ENCODE results near the gene C14orf93.

Gene C14orf93

GRCh38 chr14:23009939-23010726, at the start of gene C14orf93:
C14orf93 (minus strand) TSS chr14:23010143; CDS start chr14:22999023, 11,120 bp downstream.
- DNase-seq = peak; percentile 62

GRCh38 chr14:23058654-23059504, 48.9 kb upstream of the C14orf93 start:
- no peak for DNase-seq

GRCh38 chr14:23057757-23058653, 48.1 kb upstream of the C14orf93 start:
- DNase-seq = peak; percentile 59

GRCh38 chr14:23056956-23057756, 47.2 kb upstream of the C14orf93 start, which contains the start of gene CDH24:
CDH24 (minus strand) TSS chr14:23057520; CDS start chr14:23055733, 1,787 bp downstream.
- peak; percentile 77 for DNase-seq

GRCh38 chr14:23056145-23056955, 46.4 kb upstream of the C14orf93 start:
- peak; percentile 53 for DNase-seq

GRCh38 chr14:23055621-23056144, 45.7 kb upstream of the C14orf93 start:
- DNase-seq = no peak

GRCh38 chr14:23055147-23055550, 45.2 kb upstream of the C14orf93 start:
- DNase-seq = no peak

GRCh38 chr14:23054000-23054811, 44.3 kb upstream of the C14orf93 start:
- no peak for DNase-seq

- DNase-seq = no peak
Measured at GRCh38 chr14:23053426-23053825, 43.5 kb upstream of the C14orf93 start.

GRCh38 chr14:23052671-23053070, 42.7 kb upstream of the C14orf93 start:
- no peak for DNase-seq

- no peak for DNase-seq
Measured at GRCh38 chr14:23052182-23052623, 42.3 kb upstream of the C14orf93 start.

GRCh38 chr14:23051141-23052057, 41.5 kb upstream of the C14orf93 start:
- no peak for DNase-seq

GRCh38 chr14:23049011-23049410, 39.1 kb upstream of the C14orf93 start:
- no peak for DNase-seq

GRCh38 chr14:23047751-23048693, 38.1 kb upstream of the C14orf93 start:
- DNase-seq = no peak

- DNase-seq = peak; percentile 74
Measured at GRCh38 chr14:23047034-23047634, 37.2 kb upstream of the C14orf93 start.

GRCh38 chr14:23045419-23046357, 35.7 kb upstream of the C14orf93 start:
- DNase-seq = peak; percentile 65

Measured in NCI-H226 (cell line).